ENCODE results near the gene COMMD7.

- no peak for TF ChIP-seq CTCF (IDR thresholded peaks at IDR 0.05)
- no peak for TF ChIP-seq POLR2A (IDR thresholded peaks at IDR 0.05)
Observed at GRCh38 chr20:32656827-32657226, 86.4 kb downstream of the COMMD7 start.
